GM23338 (cell line): ENCODE data around the gene ADSS1. TPM values are rescaled to one million over a fixed set of nuclear protein-coding genes. Genes with fewer than 3 reads are reported as not detected.
A peak's percentile ranks its signal among the peaks of the same experiment; 100 is the strongest.

Experiments used
- ATAC-seq: fragments of 200-7000 bp; cut with Tn5 transposase; 3 replicates; pipeline ENCODE4 v1.9.1; 2020
- DNase-seq: peaks from one replicate; pipeline ENCODE4 v3.0.0-alpha.2; 2015; ENCODE audit warnings: low spot score
- H2AFZ ChIP-seq: fragments of 200-600 bp; sonication (generic); 2 replicates; pipeline ENCODE4 v1.8.0; 2016; ENCODE audit warnings: antibody characterized with exemption, mild to moderate bottlenecking, moderate library complexity
- H3F3A ChIP-seq: fragments of 200-600 bp; sonication (generic); replicated peaks from 2 replicates; pipeline ENCODE4 v1.8.0; 2017; ENCODE audit warnings: antibody characterized with exemption, mixed run types, low read depth
- H3K27ac ChIP-seq: fragments of 200-600 bp; sonication (generic); 2 replicates; pipeline ENCODE4 v1.6.1; 2016; ENCODE audit warnings: low read depth
- H3K27me3 ChIP-seq: fragments of 200-600 bp; sonication (generic); 2 replicates; pipeline ENCODE4 v1.8.0; 2016; ENCODE audit warnings: mild to moderate bottlenecking, mixed run types, moderate library complexity; ENCODE audit not compliant: insufficient read depth
- H3K36me3 ChIP-seq: fragments of 200-600 bp; sonication (generic); 2 replicates; pipeline ENCODE4 v1.8.0; 2016; ENCODE audit warnings: mild to moderate bottlenecking; ENCODE audit not compliant: insufficient read depth
- H3K4me1 ChIP-seq: fragments of 200-600 bp; sonication (generic); 2 replicates; pipeline ENCODE4 v1.8.0; 2016; ENCODE audit warnings: mild to moderate bottlenecking, moderate library complexity; ENCODE audit not compliant: insufficient read depth
- H3K4me2 ChIP-seq: fragments of 200-600 bp; sonication (generic); 2 replicates; pipeline ENCODE4 v1.7.1; 2017; ENCODE audit warnings: mixed run types
- H3K4me3 ChIP-seq: fragments of 200-600 bp; sonication (generic); 2 replicates; pipeline ENCODE4 v1.6.1; 2016; ENCODE audit warnings: mixed run types
- H3K79me2 ChIP-seq: fragments of 200-600 bp; sonication (generic); replicated peaks from 2 replicates; pipeline ENCODE4 v1.8.0; 2017; ENCODE audit warnings: mild to moderate bottlenecking; ENCODE audit not compliant: insufficient read depth
- H3K9me2 ChIP-seq: fragments of 200-600 bp; sonication (generic); 2 replicates; pipeline ENCODE4 v1.8.0; 2017; ENCODE audit not compliant: insufficient read depth
- H4K20me1 ChIP-seq: fragments of 200-600 bp; sonication (generic); replicated peaks from 2 replicates; pipeline ENCODE4 v1.8.0; 2017; ENCODE audit warnings: mild to moderate bottlenecking; ENCODE audit not compliant: insufficient read depth
- H3K27ac Mint-ChIP-seq: 2 replicates; pipeline ENCODE4 v1.8.0; 2020; ENCODE audit warnings: inconsistent platforms, mild to moderate bottlenecking, moderate library complexity, mixed read lengths
- H3K27me3 Mint-ChIP-seq: 3 replicates; pipeline ENCODE4 v1.8.0; 2022; ENCODE audit warnings: low read depth, mild to moderate bottlenecking, moderate library complexity, mixed read lengths, inconsistent platforms; ENCODE audit not compliant: insufficient read depth, poor library complexity
- H3K36me3 Mint-ChIP-seq: 3 replicates; pipeline ENCODE4 v1.8.0; 2021; ENCODE audit warnings: low read depth, mild to moderate bottlenecking, inconsistent platforms, moderate library complexity, mixed read lengths
- H3K4me1 Mint-ChIP-seq: 3 replicates; pipeline ENCODE4 v1.8.0; 2020; ENCODE audit warnings: mild to moderate bottlenecking, inconsistent platforms, mixed read lengths
- H3K4me3 Mint-ChIP-seq: 3 replicates; pipeline ENCODE4 v1.8.0; 2021; ENCODE audit warnings: moderate library complexity, mild to moderate bottlenecking, inconsistent platforms, mixed read lengths
- H3K9me3 Mint-ChIP-seq: 3 replicates; pipeline ENCODE4 v1.8.0; 2020; ENCODE audit warnings: moderate library complexity, mild to moderate bottlenecking, inconsistent platforms, mixed read lengths
- CTCF ChIP-seq, 2 experiments: fragments of 200-600 bp in 1 of 2; sonication (generic) in 1 of 2; conservative IDR thresholded peaks; 2 replicates each; pipeline versions ENCODE4 v1.5.1 to v1.6.1; 2016 to 2017; ENCODE audit warnings: antibody characterized with exemption in 2 of 2, low read depth in 2 of 2, mild to moderate bottlenecking in 2 of 2, moderate library complexity in 1 of 2
- EZH2 ChIP-seq: fragments of 200-600 bp; sonication (generic); IDR thresholded peaks from one replicate; pipeline ENCODE4 v1.8.0; 2017; ENCODE audit warnings: antibody characterized with exemption, mild to moderate bottlenecking, low read depth; ENCODE audit not compliant: unreplicated experiment
- EZH2phosphoT487 ChIP-seq: fragments of 200-600 bp; sonication (generic); IDR thresholded peaks from one replicate; pipeline ENCODE4 v1.8.1; 2018; ENCODE audit warnings: antibody characterized with exemption; ENCODE audit not compliant: unreplicated experiment
- JUNB ChIP-seq: IDR thresholded peaks from one replicate; pipeline ENCODE4 v1.6.1; 2016; ENCODE audit warnings: antibody characterized with exemption; ENCODE audit not compliant: unreplicated experiment
- NANOG ChIP-seq: IDR thresholded peaks from 2 replicates; pipeline ENCODE4 v1.6.1; 2016; ENCODE audit warnings: antibody characterized with exemption, borderline replicate concordance
- POLR2AphosphoS5 ChIP-seq: IDR thresholded peaks from 2 replicates; pipeline ENCODE4 v1.6.1; 2016; ENCODE audit warnings: antibody characterized with exemption, low read depth
- STAT1 ChIP-seq: IDR thresholded peaks from one replicate; pipeline ENCODE4 v1.6.1; 2016; ENCODE audit warnings: antibody characterized with exemption; ENCODE audit not compliant: unreplicated experiment
- ZNF462 ChIP-seq: fragments of 250-450 bp; sonication (Bioruptor Pico); IDR thresholded peaks from 2 replicates; pipeline ENCODE4 v1.5.0; 2020; ENCODE audit warnings: mild to moderate bottlenecking, moderate library complexity
- polyA plus RNA-seq: library from polyadenylated mRNA; unstranded; fragments of >200 nt; fragmentation: Nextera tagmentation; extraction: Ambion mirVana; gene quantifications from 2 replicates; pipeline ENCODE4 v1.2.1, GENCODE V29; 2016
- total RNA-seq: library from RNA; depleted of rRNA; stranded (reverse); fragments of >200 nt; shearing (Covaris generic); gene quantifications from 2 replicates; pipeline ENCODE4 v1.2.3, GENCODE V29; 2014
- TF ChIP-seq, protein P1 (sequence below): IDR thresholded peaks from 2 replicates; pipeline ENCODE4 v1.6.1; 2016; ENCODE audit warnings: antibody characterized with exemption

The ADSS1 gene
- total and polyA plus RNA-seq, 2 experiments from 2014 or later = 9.5 to 11.6 TPM

GRCh38 chr14:104726600-104727451 is 2.8 kb downstream of the ADSS1 start:
- Histone ChIP-seq H3K4me1 (peaks cover 10% of the 10 kb centered on the region; the same call in 1 of the 2 replicates), H2AFZ (no peak overlapping the region), H3K79me2 (no peaks in the 10 kb centered on the region), H3K4me3 (no peak overlapping the region), H3K4me2 (no peak overlapping the region), H3K36me3 (no peaks in the 10 kb centered on the region), H3K9me2 (no peaks in the 10 kb centered on the region), H3F3A (no peaks in the 10 kb centered on the region; the same call in 1 of the 2 replicates), H3K27ac (no peak overlapping the region), H4K20me1 (no peaks in the 10 kb centered on the region), H3K27me3 (no peaks in the 10 kb centered on the region)
- ATAC-seq = no peak
- peaks cover 4% of the 10 kb centered on the region; the same call in 2 of the 3 replicates for H3K9me3 Mint-ChIP-seq
- peaks cover 7% of the 10 kb centered on the region; the same call in 2 of the 3 replicates for H3K4me1 Mint-ChIP-seq
- peaks cover 10% of the 10 kb centered on the region for H3K27me3 Mint-ChIP-seq
- TF ChIP-seq POLR2AphosphoS5 = no peak
- no peak for TF ChIP-seq JUNB
- TF ChIP-seq CTCF (conservative IDR thresholded peaks at IDR 0.05; ENCODE audit: low read depth in 2 of 2) = peak; percentile 22 to 26; a peak in 2 of 4 replicates
- H3K4me3 Mint-ChIP-seq = no peak overlapping the region
- H3K36me3 Mint-ChIP-seq = no peaks in the 10 kb centered on the region; the same call in 2 of the 3 replicates
- no peak overlapping the region for H3K27ac Mint-ChIP-seq
- DNase-seq = peak; percentile 42

- DNase-seq (no peak), ATAC-seq (no peak)
- no peaks in the 10 kb centered on the region for H3K79me2 ChIP-seq
- peaks cover 10% of the 10 kb centered on the region; the same call in 1 of the 2 replicates for H3K4me1 ChIP-seq
- Mint-ChIP-seq H3K9me3 (peaks cover 4% of the 10 kb centered on the region; the same call in 2 of the 3 replicates), H3K4me1 (peaks cover 5% of the 10 kb centered on the region; the same call in 1 of the 3 replicates), H3K4me3 (no peak overlapping the region), H3K27ac (no peak overlapping the region), H3K36me3 (no peaks in the 10 kb centered on the region; the same call in 2 of the 3 replicates), H3K27me3 (peaks cover 10% of the 10 kb centered on the region)
- H3F3A ChIP-seq = no peaks in the 10 kb centered on the region; the same call in 1 of the 2 replicates
- H3K4me2 ChIP-seq = no peak overlapping the region
- H3K9me2 ChIP-seq = no peaks in the 10 kb centered on the region
- H3K36me3 ChIP-seq = no peaks in the 10 kb centered on the region
- no peaks in the 10 kb centered on the region for H3K27me3 ChIP-seq
- H2AFZ ChIP-seq = no peak overlapping the region
- no peak overlapping the region for H3K4me3 ChIP-seq
- TF ChIP-seq, protein P1, sequence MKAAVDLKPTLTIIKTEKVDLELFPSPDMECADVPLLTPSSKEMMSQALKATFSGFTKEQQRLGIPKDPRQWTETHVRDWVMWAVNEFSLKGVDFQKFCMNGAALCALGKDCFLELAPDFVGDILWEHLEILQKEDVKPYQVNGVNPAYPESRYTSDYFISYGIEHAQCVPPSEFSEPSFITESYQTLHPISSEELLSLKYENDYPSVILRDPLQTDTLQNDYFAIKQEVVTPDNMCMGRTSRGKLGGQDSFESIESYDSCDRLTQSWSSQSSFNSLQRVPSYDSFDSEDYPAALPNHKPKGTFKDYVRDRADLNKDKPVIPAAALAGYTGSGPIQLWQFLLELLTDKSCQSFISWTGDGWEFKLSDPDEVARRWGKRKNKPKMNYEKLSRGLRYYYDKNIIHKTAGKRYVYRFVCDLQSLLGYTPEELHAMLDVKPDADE = no peak
- TF ChIP-seq ZNF462 (CRISPR knock-in tag) (no peak), STAT1 (no peak), NANOG (no peak), POLR2AphosphoS5 (no peak), EZH2phosphoT487 (no peak), EZH2 (no peak)
- no peaks in the 10 kb centered on the region for H4K20me1 ChIP-seq
- H3K27ac ChIP-seq = no peak overlapping the region
These were observed 4.6 kb downstream of the ADSS1 start for GRCh38 chr14:104728631-104729030.
